ENCODE results near the gene OTOG. TPM values are rescaled to one million over a fixed set of nuclear protein-coding genes. Genes with fewer than 3 reads are reported as not detected.

Gene OTOG
- total RNA-seq, 1 donor from 2014 or later: not detected

GRCh38 chr11:17648528-17648927 is 101.5 kb downstream of the OTOG start:
- H3K9me3 ChIP-seq: no peaks in the 10 kb centered on the region
- H3K27me3 ChIP-seq: no peaks in the 10 kb centered on the region
- intact Hi-C loops (cut with DNase I): no loop called here
- DNase-seq (ENCODE audit: low spot score in 2 of 2): no peak
- H3K36me3 ChIP-seq: no peaks in the 10 kb centered on the region
- H3K4me1 ChIP-seq: no peaks in the 10 kb centered on the region
- no peak overlapping the region for H3K27ac ChIP-seq
- no peak for TF ChIP-seq CTCF (IDR thresholded peaks at IDR 0.05)
- no peak overlapping the region for H3K4me3 ChIP-seq

- H3K9me3 ChIP-seq: no peaks in the 10 kb centered on the region
- intact Hi-C loops (cut with DNase I): no loop called here
- no peaks in the 10 kb centered on the region for H3K27me3 ChIP-seq
- H3K4me1 ChIP-seq: no peaks in the 10 kb centered on the region
- no peaks in the 10 kb centered on the region for H3K36me3 ChIP-seq
- DNase-seq (ENCODE audit: low spot score in 2 of 2): no peak
- H3K4me3 ChIP-seq: no peak overlapping the region
- no peak for TF ChIP-seq CTCF (IDR thresholded peaks at IDR 0.05)
- no peak overlapping the region for H3K27ac ChIP-seq
Observed at GRCh38 chr11:17649261-17649660, 102.2 kb downstream of the OTOG start.

GRCh38 chr11:17649696-17650095 is 102.6 kb downstream of the OTOG start:
- Histone ChIP-seq H3K4me3 (no peak overlapping the region), H3K27ac (no peak overlapping the region), H3K4me1 (no peaks in the 10 kb centered on the region), H3K27me3 (no peaks in the 10 kb centered on the region), H3K9me3 (no peaks in the 10 kb centered on the region), H3K36me3 (no peaks in the 10 kb centered on the region)
- DNase-seq (ENCODE audit: low spot score in 2 of 2): no peak
- intact Hi-C loops (cut with DNase I): no loop called here
- TF ChIP-seq CTCF (IDR thresholded peaks at IDR 0.05): no peak

- Histone ChIP-seq H3K9me3 (no peaks in the 10 kb centered on the region), H3K27me3 (no peaks in the 10 kb centered on the region), H3K36me3 (no peaks in the 10 kb centered on the region), H3K27ac (no peak overlapping the region), H3K4me1 (no peaks in the 10 kb centered on the region), H3K4me3 (no peak overlapping the region)
- no peak for DNase-seq (ENCODE audit: low spot score in 2 of 2)
- intact Hi-C loops (cut with DNase I): no loop called here
- TF ChIP-seq CTCF (IDR thresholded peaks at IDR 0.05): no peak
Observed at GRCh38 chr11:17650127-17650911, 103.3 kb downstream of the OTOG start.

- Histone ChIP-seq H3K27ac (no peak overlapping the region), H3K27me3 (no peaks in the 10 kb centered on the region), H3K4me3 (no peak overlapping the region), H3K9me3 (peaks cover 0 to 4% of the 10 kb centered on the region in 2 donors), H3K4me1 (no peaks in the 10 kb centered on the region), H3K36me3 (no peaks in the 10 kb centered on the region)
- TF ChIP-seq CTCF (IDR thresholded peaks at IDR 0.05): no peak
- intact Hi-C loops (cut with DNase I): no loop called here
- DNase-seq (ENCODE audit: low spot score in 2 of 2): no peak
Observed at GRCh38 chr11:17651061-17651460, 104.0 kb downstream of the OTOG start.

All from ascending aorta (tissue), 2 donors.